Loucy (cell line): ENCODE results near the gene PLA2G4F.
A peak's percentile ranks its signal among the peaks of the same experiment; 100 is the strongest.

Source experiments
- H2AFZ ChIP-seq: fragments of 200-600 bp; sonication (generic); 2 replicates; pipeline ENCODE4 v1.6.0; 2016; ENCODE audit warnings: antibody characterized with exemption, mild to moderate bottlenecking, low read length, moderate library complexity
- H3F3A ChIP-seq: fragments of 200-600 bp; 2 replicates; pipeline ENCODE4 v1.6.0; 2016; ENCODE audit warnings: antibody characterized with exemption, low read depth, mild to moderate bottlenecking
- H3K27me3 ChIP-seq: fragments of 200-600 bp; sonication (generic); 2 replicates; pipeline ENCODE4 v1.6.1; 2014; ENCODE audit warnings: low read length, mild to moderate bottlenecking; ENCODE audit not compliant: insufficient read depth, poor library complexity, severe bottlenecking
- H3K36me3 ChIP-seq: fragments of 200-600 bp; sonication (generic); 2 replicates; pipeline ENCODE4 v1.6.1; 2016; ENCODE audit warnings: low read length; ENCODE audit not compliant: insufficient read depth
- H3K4me1 ChIP-seq: fragments of 200-600 bp; sonication (generic); 2 replicates; pipeline ENCODE4 v1.5.1; 2014; ENCODE audit warnings: low read length, mild to moderate bottlenecking; ENCODE audit not compliant: insufficient read depth, poor library complexity, severe bottlenecking
- H3K4me2 ChIP-seq: fragments of 200-600 bp; sonication (generic); 2 replicates; pipeline ENCODE4 v1.6.0; 2014; ENCODE audit warnings: antibody characterized with exemption, low read length, low read depth, mild to moderate bottlenecking; ENCODE audit not compliant: poor library complexity, severe bottlenecking
- H3K4me3 ChIP-seq: fragments of 200-600 bp; sonication (generic); 2 replicates; pipeline ENCODE4 v1.5.1; 2014; ENCODE audit warnings: low read length, mild to moderate bottlenecking, mixed read lengths; ENCODE audit not compliant: poor library complexity, severe bottlenecking
- H3K79me2 ChIP-seq: fragments of 200-600 bp; sonication (generic); 2 replicates; pipeline ENCODE4 v1.6.1; 2014; ENCODE audit warnings: low read length; ENCODE audit not compliant: insufficient read depth
- H3K9ac ChIP-seq: fragments of 200-600 bp; sonication (generic); 2 replicates; pipeline ENCODE4 v1.6.0; 2014; ENCODE audit warnings: mild to moderate bottlenecking, low read depth, low read length, moderate library complexity; ENCODE audit not compliant: poor library complexity, severe bottlenecking
- H3K9me2 ChIP-seq: fragments of 200-600 bp; sonication (generic); replicated peaks from 2 replicates; pipeline ENCODE4 v1.6.1; 2016; ENCODE audit warnings: low read depth, low read length, mixed read lengths
- H3K9me3 ChIP-seq: fragments of 200-600 bp; sonication (generic); 2 replicates; pipeline ENCODE4 v1.6.1; 2014; ENCODE audit warnings: mild to moderate bottlenecking, antibody characterized with exemption, low read length, low read depth; ENCODE audit not compliant: insufficient read depth
- H4K20me1 ChIP-seq: fragments of 200-600 bp; sonication (generic); 2 replicates; pipeline ENCODE4 v1.6.0; 2014; ENCODE audit warnings: antibody characterized with exemption, low read length, mild to moderate bottlenecking; ENCODE audit not compliant: insufficient read depth, poor library complexity, severe bottlenecking
- CTCF ChIP-seq: fragments of 200-600 bp; sonication (generic); conservative IDR thresholded peaks from 2 replicates; pipeline ENCODE4 v1.5.1; 2014; ENCODE audit warnings: mild to moderate bottlenecking, antibody characterized with exemption, low read length
- EZH2phosphoT487 ChIP-seq: fragments of 200-600 bp; IDR thresholded peaks from 2 replicates; pipeline ENCODE4 v1.6.1; 2018; ENCODE audit warnings: antibody characterized with exemption, mild to moderate bottlenecking, moderate library complexity, borderline replicate concordance

The PLA2G4F gene

GRCh38 chr15:42130246-42130986 lies 26.0 kb downstream of the PLA2G4F start:
- H2AFZ ChIP-seq, result peak overlapping the region; percentile 30; the same call in 1 of the 2 replicates
- no peaks in the 10 kb centered on the region for H3K9me2 ChIP-seq
- H3F3A ChIP-seq, result no peaks in the 10 kb centered on the region
- H3K4me2 ChIP-seq, result no peak overlapping the region
- no peaks in the 10 kb centered on the region for H3K4me1 ChIP-seq
- TF ChIP-seq CTCF, result no peak
- no peak for TF ChIP-seq EZH2phosphoT487
- H3K36me3 ChIP-seq, result no peaks in the 10 kb centered on the region
- H3K9me3 ChIP-seq, result no peaks in the 10 kb centered on the region
- no peaks in the 10 kb centered on the region for H3K27me3 ChIP-seq
- H3K4me3 ChIP-seq, result no peak overlapping the region
- H4K20me1 ChIP-seq, result no peaks in the 10 kb centered on the region
- no peaks in the 10 kb centered on the region for H3K79me2 ChIP-seq
- no peak overlapping the region for H3K9ac ChIP-seq

- H3K9ac ChIP-seq, result no peak overlapping the region
- no peak overlapping the region for H2AFZ ChIP-seq
- no peak overlapping the region for H3K4me2 ChIP-seq
- no peaks in the 10 kb centered on the region for H3K4me1 ChIP-seq
- H3K4me3 ChIP-seq, result no peak overlapping the region
- H3K36me3 ChIP-seq, result no peaks in the 10 kb centered on the region
- no peaks in the 10 kb centered on the region for H3K27me3 ChIP-seq
- H3K79me2 ChIP-seq, result no peaks in the 10 kb centered on the region
- H3K9me2 ChIP-seq, result no peaks in the 10 kb centered on the region
- no peaks in the 10 kb centered on the region for H3F3A ChIP-seq
- no peaks in the 10 kb centered on the region for H4K20me1 ChIP-seq
- H3K9me3 ChIP-seq, result no peaks in the 10 kb centered on the region
- TF ChIP-seq CTCF (no peak), EZH2phosphoT487 (no peak)
Observed at GRCh38 chr15:42129364-42129763, 27.1 kb downstream of the PLA2G4F start.

DNA sequence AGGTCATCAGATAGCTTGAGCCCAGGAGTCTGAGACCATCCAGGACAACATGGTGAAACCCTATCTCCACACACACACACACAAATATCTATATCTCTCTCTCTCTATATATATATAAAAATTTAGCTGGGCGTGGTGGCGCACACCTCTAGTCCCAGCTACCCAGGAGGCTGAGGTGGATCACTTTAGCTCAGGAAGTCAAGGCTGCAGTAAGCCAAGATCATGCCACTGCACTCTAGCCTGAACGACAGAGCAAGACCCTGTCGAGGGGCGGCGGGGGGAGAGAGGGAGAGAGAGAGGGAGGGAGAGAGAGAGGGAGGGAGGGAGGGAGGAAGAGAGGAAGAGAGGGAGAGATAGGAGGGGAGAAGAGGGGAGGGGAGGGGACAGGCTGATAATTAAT lies 28.0 kb downstream of the PLA2G4F start:
- Histone ChIP-seq H3K27me3 (no peaks in the 10 kb centered on the region), H3K36me3 (no peaks in the 10 kb centered on the region), H3K9me3 (no peaks in the 10 kb centered on the region), H3K9ac (no peak overlapping the region), H3K4me1 (no peaks in the 10 kb centered on the region), H3K4me2 (no peak overlapping the region), H3F3A (no peaks in the 10 kb centered on the region), H2AFZ (no peak overlapping the region), H3K4me3 (no peak overlapping the region), H3K79me2 (no peaks in the 10 kb centered on the region), H4K20me1 (no peaks in the 10 kb centered on the region), H3K9me2 (no peaks in the 10 kb centered on the region)
- TF ChIP-seq EZH2phosphoT487, result no peak
- no peak for TF ChIP-seq CTCF
